ENCODE measurements around the gene SRY. TPM values are rescaled to one million over a fixed set of nuclear protein-coding genes. Genes with fewer than 3 reads are reported as not detected.

Gene SRY
- total and polyA plus RNA-seq, 10 of the 15 experiments (the other 5 are each of a cell fraction or from before 2014, with no cell fraction given), result not detected

DNA sequence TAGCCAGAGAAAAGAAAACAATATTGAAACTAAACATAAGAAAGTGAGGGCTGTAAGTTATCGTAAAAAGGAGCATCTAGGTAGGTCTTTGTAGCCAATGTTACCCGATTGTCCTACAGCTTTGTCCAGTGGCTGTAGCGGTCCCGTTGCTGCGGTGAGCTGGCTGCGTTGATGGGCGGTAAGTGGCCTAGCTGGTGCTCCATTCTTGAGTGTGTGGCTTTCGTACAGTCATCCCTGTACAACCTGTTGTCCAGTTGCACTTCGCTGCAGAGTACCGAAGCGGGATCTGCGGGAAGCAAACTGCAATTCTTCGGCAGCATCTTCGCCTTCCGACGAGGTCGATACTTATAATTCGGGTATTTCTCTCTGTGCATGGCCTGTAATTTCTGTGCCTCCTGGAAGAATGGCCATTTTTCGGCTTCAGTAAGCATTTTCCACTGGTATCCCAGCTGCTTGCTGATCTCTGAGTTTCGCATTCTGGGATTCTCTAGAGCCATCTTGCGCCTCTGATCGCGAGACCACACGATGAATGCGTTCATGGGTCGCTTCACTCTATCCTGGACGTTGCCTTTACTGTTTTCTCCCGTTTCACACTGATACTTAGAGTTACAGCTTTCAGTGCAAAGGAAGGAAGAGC lies 488 bp downstream of the SRY start (continued):
- TF ChIP-seq ASH2L (IDR thresholded peaks at IDR 0.05; ENCODE audit: borderline replicate concordance, low read depth), result no peak
- TF ChIP-seq HCFC1 (IDR thresholded peaks at IDR 0.05; ENCODE audit: low read length), result no peak
- no peak for TF ChIP-seq MEF2B (IDR thresholded peaks at IDR 0.05; ENCODE audit: partially characterized antibody, poor library complexity, severe bottlenecking)
- TF ChIP-seq MXI1 (IDR thresholded peaks at IDR 0.05; ENCODE audit: low read depth, low read length), result no peak
- TF ChIP-seq, protein P1, sequence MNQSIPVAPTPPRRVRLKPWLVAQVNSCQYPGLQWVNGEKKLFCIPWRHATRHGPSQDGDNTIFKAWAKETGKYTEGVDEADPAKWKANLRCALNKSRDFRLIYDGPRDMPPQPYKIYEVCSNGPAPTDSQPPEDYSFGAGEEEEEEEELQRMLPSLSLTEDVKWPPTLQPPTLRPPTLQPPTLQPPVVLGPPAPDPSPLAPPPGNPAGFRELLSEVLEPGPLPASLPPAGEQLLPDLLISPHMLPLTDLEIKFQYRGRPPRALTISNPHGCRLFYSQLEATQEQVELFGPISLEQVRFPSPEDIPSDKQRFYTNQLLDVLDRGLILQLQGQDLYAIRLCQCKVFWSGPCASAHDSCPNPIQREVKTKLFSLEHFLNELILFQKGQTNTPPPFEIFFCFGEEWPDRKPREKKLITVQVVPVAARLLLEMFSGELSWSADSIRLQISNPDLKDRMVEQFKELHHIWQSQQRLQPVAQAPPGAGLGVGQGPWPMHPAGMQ (IDR thresholded peaks at IDR 0.05; ENCODE audit: borderline replicate concordance), result no peak

Small RNA genes within 50 kb of the gene (small RNA-seq; reads per million reads assigned to genes)
- not detected for gene RNU6-1334P
- gene TOMM22P2, result not detected

Other genes starting within 250 kb of the SRY start
- not detected in 2 replicates for gene RPS4Y1, start 53.9 kb upstream of the SRY start, total RNA-seq (2014; rRNA removed)
- not detected in 2 replicates for gene RPS4Y1, start 53.9 kb upstream of the SRY start, total RNA-seq (2014; rRNA removed; fragmentation: Illumina TruSeq; extraction: Trizol)
- gene RPS4Y1, start 53.9 kb upstream of the SRY start, total RNA-seq (2021), result 0.46 and 0.77 TPM in 2 replicates
- not detected in 2 replicates for gene RPS4Y1, start 53.9 kb upstream of the SRY start, polyA plus RNA-seq (2011; rRNA removed)
- gene RPS4Y1, start 53.9 kb upstream of the SRY start, polyA plus RNA-seq (2014; fragmentation: Illumina TruSeq; extraction: Trizol), result not detected in 2 replicates
- gene RPS4Y1, start 53.9 kb upstream of the SRY start, polyA plus RNA-seq (2014; fragmentation: Nextera tagmentation; extraction: Ambion mirVana), result not detected
- gene RPS4Y1, start 53.9 kb upstream of the SRY start, polyA plus RNA-seq (2014; rRNA removed), result not detected in 2 replicates
- under 1 TPM in 1 of 2 experiments, not detected in 1; 0.32 TPM for gene RPS4Y1, start 53.9 kb upstream of the SRY start, polyA plus RNA-seq (2016; fragmentation: Nextera tagmentation; extraction: Ambion mirVana)
- gene ZFY, start 147.7 kb upstream of the SRY start, total RNA-seq (2014; rRNA removed), result not detected in 2 replicates
- gene ZFY, start 147.7 kb upstream of the SRY start, total RNA-seq (2014; rRNA removed; fragmentation: Illumina TruSeq; extraction: Trizol), result not detected in 2 replicates
- gene ZFY, start 147.7 kb upstream of the SRY start, total RNA-seq (2021), result not detected in 2 replicates
- gene ZFY, start 147.7 kb upstream of the SRY start, polyA plus RNA-seq (2011; rRNA removed), result not detected in 2 replicates
- gene ZFY, start 147.7 kb upstream of the SRY start, polyA plus RNA-seq (2014; fragmentation: Illumina TruSeq; extraction: Trizol), result not detected in 2 replicates
- not detected for gene ZFY, start 147.7 kb upstream of the SRY start, polyA plus RNA-seq (2014; fragmentation: Nextera tagmentation; extraction: Ambion mirVana)
- not detected in 2 replicates for gene ZFY, start 147.7 kb upstream of the SRY start, polyA plus RNA-seq (2014; rRNA removed)
- not detected for gene ZFY, start 147.7 kb upstream of the SRY start, polyA plus RNA-seq (2016; fragmentation: Nextera tagmentation; extraction: Ambion mirVana)